ENCODE results near the gene PEPD. TPM values are rescaled to one million over a fixed set of nuclear protein-coding genes. Genes with fewer than 3 reads are reported as not detected.

The PEPD gene
- total RNA-seq, 2 donors from 2014 or later: 18.7 to 25.7 TPM

DNA sequence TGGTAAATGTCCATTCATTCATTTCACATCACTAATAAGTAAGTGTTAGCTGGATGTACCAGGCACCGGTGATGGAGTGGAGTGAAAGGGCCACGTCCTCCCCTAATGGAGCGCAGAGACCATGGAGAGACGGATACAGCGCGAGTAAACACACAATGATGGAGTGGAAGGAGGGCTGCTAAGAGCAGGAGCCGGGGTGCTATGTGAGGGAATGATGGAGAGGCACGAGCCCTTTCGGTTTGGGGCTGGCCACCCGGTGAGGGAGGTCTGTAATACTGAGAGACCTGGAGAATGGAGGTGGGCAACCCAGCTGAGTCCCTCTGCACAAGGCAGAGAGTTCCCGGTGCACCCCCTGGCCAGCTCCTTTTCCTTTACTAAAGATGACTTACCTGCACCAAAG, 53.7 kb downstream of the PEPD start:
- ATAC-seq (no peak), DNase-seq (ENCODE audit: low spot score) (no peak)
- Mint-ChIP-seq H3K4me1 (ENCODE audit: low read depth in 2 of 2) (peaks cover 0 to 9% of the 10 kb centered on the region in 2 donors), H3K9me3 (no peaks in the 10 kb centered on the region), H3K27me3 (no peaks in the 10 kb centered on the region), H3K4me3 (no peak overlapping the region), H3K36me3 (no peaks in the 10 kb centered on the region), H3K27ac (no peak overlapping the region)

- H3K27ac Mint-ChIP-seq: no peak overlapping the region
- H3K4me3 Mint-ChIP-seq: no peak overlapping the region
- ATAC-seq: no peak
- peaks cover 0 to 9% of the 10 kb centered on the region in 2 donors for H3K4me1 Mint-ChIP-seq (ENCODE audit: low read depth in 2 of 2)
- H3K36me3 Mint-ChIP-seq: no peaks in the 10 kb centered on the region
- no peaks in the 10 kb centered on the region for H3K9me3 Mint-ChIP-seq
- no peak for DNase-seq (ENCODE audit: low spot score)
- H3K27me3 Mint-ChIP-seq: no peaks in the 10 kb centered on the region
Observed at GRCh38 chr19:33465834-33466233, 55.8 kb downstream of the PEPD start.

GRCh38 chr19:33465371-33465770, 56.2 kb downstream of the PEPD start:
- Mint-ChIP-seq H3K27ac (no peak overlapping the region), H3K9me3 (no peaks in the 10 kb centered on the region), H3K27me3 (no peaks in the 10 kb centered on the region), H3K4me3 (no peak overlapping the region), H3K36me3 (no peaks in the 10 kb centered on the region), H3K4me1 (ENCODE audit: low read depth in 2 of 2) (peaks cover 0 to 9% of the 10 kb centered on the region in 2 donors)
- DNase-seq (ENCODE audit: low spot score): no peak
- no peak for ATAC-seq

- DNase-seq (ENCODE audit: low spot score) (no peak), ATAC-seq (no peak)
- Mint-ChIP-seq H3K9me3 (no peaks in the 10 kb centered on the region), H3K4me3 (no peak overlapping the region), H3K4me1 (ENCODE audit: low read depth in 2 of 2) (peaks cover 0 to 9% of the 10 kb centered on the region in 2 donors), H3K27me3 (no peaks in the 10 kb centered on the region), H3K27ac (no peak overlapping the region), H3K36me3 (no peaks in the 10 kb centered on the region)
Observed at GRCh38 chr19:33464733-33465115, 56.9 kb downstream of the PEPD start.

GRCh38 chr19:33464010-33464732, 57.4 kb downstream of the PEPD start:
- Mint-ChIP-seq H3K4me3 (no peak overlapping the region), H3K36me3 (no peaks in the 10 kb centered on the region), H3K4me1 (ENCODE audit: low read depth in 2 of 2) (peaks cover 0 to 6% of the 10 kb centered on the region in 2 donors)

GRCh38 chr19:33463199-33463598, 58.4 kb downstream of the PEPD start:
- ATAC-seq (no peak), DNase-seq (ENCODE audit: low spot score) (no peak)
- Mint-ChIP-seq H3K27me3 (no peaks in the 10 kb centered on the region), H3K4me1 (ENCODE audit: low read depth in 2 of 2) (peaks cover 0 to 6% of the 10 kb centered on the region in 2 donors), H3K36me3 (no peaks in the 10 kb centered on the region), H3K9me3 (no peaks in the 10 kb centered on the region), H3K4me3 (no peak overlapping the region), H3K27ac (no peak overlapping the region)

More at GRCh38 chr19:33464010-33464732, 57.4 kb downstream of the PEPD start:
- H3K9me3 Mint-ChIP-seq: no peaks in the 10 kb centered on the region
- DNase-seq (ENCODE audit: low spot score) (no peak), ATAC-seq (no peak)
- no peak overlapping the region for H3K27ac Mint-ChIP-seq
- no peaks in the 10 kb centered on the region for H3K27me3 Mint-ChIP-seq

- no peaks in the 10 kb centered on the region for H3K27me3 Mint-ChIP-seq
- H3K4me3 Mint-ChIP-seq: no peak overlapping the region
- DNase-seq (ENCODE audit: low spot score) (no peak), ATAC-seq (no peak)
- peaks cover 0 to under 1% of the 10 kb centered on the region in 2 donors for H3K4me1 Mint-ChIP-seq (ENCODE audit: low read depth in 2 of 2)
- no peak overlapping the region for H3K27ac Mint-ChIP-seq
- H3K36me3 Mint-ChIP-seq: no peaks in the 10 kb centered on the region
- no peaks in the 10 kb centered on the region for H3K9me3 Mint-ChIP-seq
Observed at GRCh38 chr19:33462112-33462791, 59.3 kb downstream of the PEPD start.

DNA sequence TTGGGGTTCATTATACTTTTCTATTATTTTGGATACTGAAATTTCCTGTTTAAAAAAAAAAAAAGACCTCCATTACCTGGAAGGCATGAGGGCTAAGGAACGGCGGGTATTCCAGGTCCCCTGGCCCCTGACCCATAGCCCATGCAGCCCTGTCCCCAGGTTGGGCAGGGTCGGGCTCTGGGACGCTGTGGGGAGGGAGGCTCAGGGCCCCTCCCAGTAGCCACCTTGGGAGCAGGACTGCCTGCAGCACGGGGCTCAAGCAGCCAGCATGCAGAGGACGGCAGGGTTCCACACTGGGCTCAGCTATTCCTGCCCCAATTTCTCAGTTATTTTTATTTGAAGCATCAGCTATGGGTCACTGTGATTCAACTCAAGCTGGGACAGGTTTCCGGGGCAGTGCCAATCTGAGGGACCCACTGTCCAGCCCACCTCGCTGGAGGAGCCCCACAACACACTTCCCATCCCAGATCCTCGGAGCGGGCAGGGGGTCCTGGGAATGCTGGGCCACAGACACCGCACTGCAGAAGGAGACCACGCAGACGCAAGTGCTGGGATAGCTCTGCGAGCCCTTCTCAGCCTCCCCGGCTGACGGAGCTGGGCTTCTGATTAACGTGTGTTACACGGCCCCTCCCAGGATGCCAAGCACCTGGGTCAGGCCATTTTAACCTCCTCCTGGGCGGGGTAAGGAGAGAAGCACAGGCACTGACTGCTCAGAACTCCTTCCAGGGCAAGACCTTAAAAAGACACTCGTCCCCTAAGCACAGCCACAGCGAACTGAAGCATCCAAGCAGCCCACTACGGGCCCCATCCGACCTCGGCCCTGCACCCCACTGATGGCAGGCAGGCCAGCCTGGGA, 60.1 kb downstream of the PEPD start:
- H3K4me1 Mint-ChIP-seq (ENCODE audit: low read depth in 2 of 2): no peaks in the 10 kb centered on the region
- no peaks in the 10 kb centered on the region for H3K36me3 Mint-ChIP-seq
- no peaks in the 10 kb centered on the region for H3K9me3 Mint-ChIP-seq
- H3K27ac Mint-ChIP-seq: no peak overlapping the region
- H3K4me3 Mint-ChIP-seq: no peak overlapping the region
- ATAC-seq (no peak), DNase-seq (ENCODE audit: low spot score) (no peak)
- H3K27me3 Mint-ChIP-seq: no peaks in the 10 kb centered on the region

DNA sequence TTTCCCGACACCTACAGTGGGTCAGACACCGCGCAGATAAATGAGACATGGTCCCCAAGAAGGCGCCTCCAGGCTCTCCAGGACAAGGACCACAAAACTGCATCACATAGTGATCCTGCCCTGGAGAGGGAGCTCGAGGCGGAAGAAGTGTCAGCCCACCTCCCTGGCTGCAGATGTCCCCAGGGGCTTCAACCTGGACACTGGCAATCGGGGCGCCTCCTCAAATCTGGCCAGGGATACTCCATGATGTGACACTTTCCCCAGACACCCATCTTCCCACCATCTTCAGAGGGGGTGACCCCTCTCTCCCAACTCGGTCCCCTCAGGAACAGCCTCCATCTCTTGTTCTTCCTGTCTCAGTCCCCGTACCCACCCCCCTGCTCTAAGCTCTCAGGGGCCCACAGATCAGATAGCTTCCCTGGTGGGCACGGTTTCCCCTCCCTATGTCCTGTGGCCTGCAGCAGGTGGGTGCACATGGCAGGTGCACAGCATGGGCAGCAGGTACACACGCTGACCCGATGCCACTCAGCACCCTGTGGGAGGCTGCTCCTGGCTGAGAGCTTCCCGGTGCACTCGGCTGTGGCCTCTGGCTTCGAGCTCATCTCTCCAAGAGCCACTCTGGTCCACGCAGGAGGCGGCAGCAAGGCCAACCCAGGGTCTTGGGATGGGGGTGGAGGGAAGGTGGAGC, 61.2 kb downstream of the PEPD start:
- H3K4me1 Mint-ChIP-seq (ENCODE audit: low read depth in 2 of 2): no peaks in the 10 kb centered on the region
- H3K4me3 Mint-ChIP-seq: no peak overlapping the region
- DNase-seq (ENCODE audit: low spot score): no peak
- H3K9me3 Mint-ChIP-seq: no peaks in the 10 kb centered on the region
- H3K27ac Mint-ChIP-seq: no peak overlapping the region
- no peaks in the 10 kb centered on the region for H3K27me3 Mint-ChIP-seq
- ATAC-seq: no peak
- H3K36me3 Mint-ChIP-seq: no peaks in the 10 kb centered on the region

- no peaks in the 10 kb centered on the region for H3K9me3 Mint-ChIP-seq
- no peaks in the 10 kb centered on the region for H3K36me3 Mint-ChIP-seq
- no peaks in the 10 kb centered on the region for H3K27me3 Mint-ChIP-seq
- no peak overlapping the region for H3K27ac Mint-ChIP-seq
- DNase-seq (ENCODE audit: low spot score): no peak
- no peak for ATAC-seq
- no peak overlapping the region for H3K4me3 Mint-ChIP-seq
- H3K4me1 Mint-ChIP-seq (ENCODE audit: low read depth in 2 of 2): no peaks in the 10 kb centered on the region
Observed at GRCh38 chr19:33459222-33460090, 62.1 kb downstream of the PEPD start.

DNA sequence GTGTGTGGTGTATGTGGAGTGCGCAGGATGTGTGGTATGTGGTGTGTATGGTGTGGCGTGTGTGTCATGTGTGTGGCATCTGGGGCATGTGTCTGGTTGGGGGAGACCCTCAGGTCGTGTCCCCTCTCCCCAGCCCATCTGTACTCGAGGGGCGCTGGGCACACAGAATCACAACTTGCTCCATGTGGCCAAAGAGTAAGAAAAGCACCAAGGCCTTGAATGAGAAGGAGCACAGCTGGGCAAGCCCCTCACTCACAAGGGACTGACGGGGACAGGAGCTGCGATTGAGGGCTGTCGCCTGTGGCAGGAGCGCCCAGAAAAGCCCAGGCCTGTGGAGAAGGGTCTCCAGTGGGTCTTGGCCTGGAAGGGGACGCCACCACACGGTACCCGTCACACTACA, 62.8 kb downstream of the PEPD start:
- Mint-ChIP-seq H3K27ac (no peak overlapping the region), H3K9me3 (no peaks in the 10 kb centered on the region), H3K4me1 (ENCODE audit: low read depth in 2 of 2) (no peaks in the 10 kb centered on the region), H3K36me3 (no peaks in the 10 kb centered on the region), H3K4me3 (no peak overlapping the region), H3K27me3 (no peaks in the 10 kb centered on the region)
- DNase-seq (ENCODE audit: low spot score) (no peak), ATAC-seq (no peak)

- H3K4me3 Mint-ChIP-seq: no peak overlapping the region
- no peaks in the 10 kb centered on the region for H3K4me1 Mint-ChIP-seq (ENCODE audit: low read depth in 2 of 2)
- ATAC-seq (no peak), DNase-seq (ENCODE audit: low spot score) (no peak)
- no peaks in the 10 kb centered on the region for H3K9me3 Mint-ChIP-seq
- no peak overlapping the region for H3K27ac Mint-ChIP-seq
- no peaks in the 10 kb centered on the region for H3K27me3 Mint-ChIP-seq
- no peaks in the 10 kb centered on the region for H3K36me3 Mint-ChIP-seq
Observed at GRCh38 chr19:33458171-33458633, 63.4 kb downstream of the PEPD start.

DNA sequence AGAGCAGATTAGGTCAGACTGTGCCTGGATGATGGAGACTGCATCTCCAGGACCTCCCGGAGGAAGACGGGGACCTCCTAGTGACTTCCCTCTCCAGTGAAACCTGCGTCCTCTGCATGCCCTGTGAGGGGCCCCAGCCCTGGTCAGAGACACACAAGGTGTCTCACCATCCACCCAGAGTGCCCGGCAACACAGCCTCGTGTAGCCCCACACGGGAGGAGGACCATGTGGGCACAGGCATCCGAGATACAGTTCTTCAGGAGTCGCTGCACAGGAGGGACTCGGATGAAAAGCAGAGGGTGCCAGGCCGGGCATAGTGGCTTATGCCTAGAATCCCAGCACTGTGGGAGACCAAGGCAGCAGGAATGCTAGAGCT, 64.8 kb downstream of the PEPD start:
- no peaks in the 10 kb centered on the region for H3K9me3 Mint-ChIP-seq
- H3K27me3 Mint-ChIP-seq: no peaks in the 10 kb centered on the region
- ATAC-seq (no peak), DNase-seq (ENCODE audit: low spot score) (no peak)
- H3K36me3 Mint-ChIP-seq: no peaks in the 10 kb centered on the region
- no peak overlapping the region for H3K27ac Mint-ChIP-seq
- no peak overlapping the region for H3K4me3 Mint-ChIP-seq
- no peaks in the 10 kb centered on the region for H3K4me1 Mint-ChIP-seq (ENCODE audit: low read depth in 2 of 2)
